ENCODE results near the gene SIRPG.

GRCh38 chr20:1685304-1686052 is 27.9 kb upstream of the SIRPG start:
- TF ChIP-seq, protein P1, sequence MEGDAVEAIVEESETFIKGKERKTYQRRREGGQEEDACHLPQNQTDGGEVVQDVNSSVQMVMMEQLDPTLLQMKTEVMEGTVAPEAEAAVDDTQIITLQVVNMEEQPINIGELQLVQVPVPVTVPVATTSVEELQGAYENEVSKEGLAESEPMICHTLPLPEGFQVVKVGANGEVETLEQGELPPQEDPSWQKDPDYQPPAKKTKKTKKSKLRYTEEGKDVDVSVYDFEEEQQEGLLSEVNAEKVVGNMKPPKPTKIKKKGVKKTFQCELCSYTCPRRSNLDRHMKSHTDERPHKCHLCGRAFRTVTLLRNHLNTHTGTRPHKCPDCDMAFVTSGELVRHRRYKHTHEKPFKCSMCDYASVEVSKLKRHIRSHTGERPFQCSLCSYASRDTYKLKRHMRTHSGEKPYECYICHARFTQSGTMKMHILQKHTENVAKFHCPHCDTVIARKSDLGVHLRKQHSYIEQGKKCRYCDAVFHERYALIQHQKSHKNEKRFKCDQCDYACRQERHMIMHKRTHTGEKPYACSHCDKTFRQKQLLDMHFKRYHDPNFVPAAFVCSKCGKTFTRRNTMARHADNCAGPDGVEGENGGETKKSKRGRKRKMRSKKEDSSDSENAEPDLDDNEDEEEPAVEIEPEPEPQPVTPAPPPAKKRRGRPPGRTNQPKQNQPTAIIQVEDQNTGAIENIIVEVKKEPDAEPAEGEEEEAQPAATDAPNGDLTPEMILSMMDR (IDR thresholded peaks at IDR 0.05) = no peak
- no peak for TF ChIP-seq POLR2A (IDR thresholded peaks at IDR 0.05)

Data from heart left ventricle (tissue), 13 donors.